Tibial nerve (tissue), 4 donors: ENCODE data around the gene NCOA5. TPM values are rescaled to one million over a fixed set of nuclear protein-coding genes. Genes with fewer than 3 reads are reported as not detected.

Experiments used
- DNase-seq, 2 donors: peaks; one replicate each; pipeline ENCODE4 v3.0.0-alpha.2; 2019; ENCODE audit warnings: low spot score in 2 of 2
- H3K27ac ChIP-seq, 4 donors: fragments of 200-600 bp; sonication (generic) in 3 of 4; one replicate each; pipeline ENCODE4 v1.5.1; 2017 to 2019; ENCODE audit warnings: mild to moderate bottlenecking in 1 of 4
- H3K27me3 ChIP-seq, 2 donors: fragments of 200-600 bp; sonication (generic) in 1 of 2; one replicate each; pipeline versions ENCODE4 v1.5.1 to v1.6.0; 2017 to 2019
- H3K36me3 ChIP-seq, 3 donors: fragments of 200-600 bp; sonication (generic); one replicate each; pipeline ENCODE4 v1.5.1; 2018 to 2019
- H3K4me1 ChIP-seq, 4 donors: fragments of 200-600 bp; sonication (generic) in 3 of 4; one replicate each; pipeline ENCODE4 v1.5.1; 2017 to 2019
- H3K4me3 ChIP-seq, 4 donors: fragments of 200-600 bp; sonication (generic) in 3 of 4; one replicate each; pipeline ENCODE4 v1.5.1; 2017 to 2019; ENCODE audit warnings: mild to moderate bottlenecking in 1 of 4, moderate library complexity in 1 of 4
- H3K9me3 ChIP-seq, 4 donors: fragments of 200-600 bp; sonication (generic) in 3 of 4; one replicate each; pipeline ENCODE4 v1.5.1; 2017 to 2019
- EP300 ChIP-seq, 2 donors: sonication (generic); formaldehyde crosslinking; IDR thresholded peaks; one replicate each; pipeline ENCODE4 v1.6.1; 2017; ENCODE audit warnings: antibody characterized with exemption in 2 of 2, mild to moderate bottlenecking in 1 of 2
- POLR2A ChIP-seq, 2 donors: fragments of 450-650 bp; IDR thresholded peaks; one replicate each; pipeline ENCODE4 v1.6.1; 2017; ENCODE audit warnings: antibody characterized with exemption in 2 of 2, mild to moderate bottlenecking in 2 of 2, moderate library complexity in 2 of 2
- WGBS, 2 donors: methylation state at CpG; one replicate each; pipeline ENCODE4 v1.1.5; 2018; 5-methylcytosine and 5-hydroxymethylcytosine counted together
- total RNA-seq, 4 donors: library from RNA; depleted of rRNA; stranded (reverse); fragments of >200 nt; gene quantifications; one replicate each; pipeline ENCODE4 v1.1.0, GENCODE V29; 2016
- TF ChIP-seq, protein P1 (sequence below), 5 experiments: fragments of 200-600 bp in 3 of 5; fragments of 450-650 bp in 2 of 5; sonication (generic) in 3 of 5; IDR thresholded peaks; one replicate each; pipeline ENCODE4 v1.5.1; 2016 to 2019; ENCODE audit warnings: antibody characterized with exemption in 5 of 5, mild to moderate bottlenecking in 3 of 5, moderate library complexity in 2 of 5

NCOA5 gene
- total RNA-seq, 4 donors from 2014 or later, result 34.8 to 71.4 (median 47.2) TPM

GRCh38 chr20:46073024-46073423 is 16.7 kb downstream of the NCOA5 start:
- no peak for DNase-seq
- Histone ChIP-seq H3K27ac (no peak overlapping the region), H3K27me3 (no peaks in the 10 kb centered on the region), H3K4me3 (no peak overlapping the region), H3K36me3 (peaks cover 0 to 56% (median 13%) of the 10 kb centered on the region in 3 donors), H3K4me1 (peaks cover 0 to 59% (median 14%) of the 10 kb centered on the region in 4 donors), H3K9me3 (no peaks in the 10 kb centered on the region)
- TF ChIP-seq POLR2A (IDR thresholded peaks at IDR 0.05) (no peak), EP300 (IDR thresholded peaks at IDR 0.05) (no peak)
- TF ChIP-seq, protein P1, sequence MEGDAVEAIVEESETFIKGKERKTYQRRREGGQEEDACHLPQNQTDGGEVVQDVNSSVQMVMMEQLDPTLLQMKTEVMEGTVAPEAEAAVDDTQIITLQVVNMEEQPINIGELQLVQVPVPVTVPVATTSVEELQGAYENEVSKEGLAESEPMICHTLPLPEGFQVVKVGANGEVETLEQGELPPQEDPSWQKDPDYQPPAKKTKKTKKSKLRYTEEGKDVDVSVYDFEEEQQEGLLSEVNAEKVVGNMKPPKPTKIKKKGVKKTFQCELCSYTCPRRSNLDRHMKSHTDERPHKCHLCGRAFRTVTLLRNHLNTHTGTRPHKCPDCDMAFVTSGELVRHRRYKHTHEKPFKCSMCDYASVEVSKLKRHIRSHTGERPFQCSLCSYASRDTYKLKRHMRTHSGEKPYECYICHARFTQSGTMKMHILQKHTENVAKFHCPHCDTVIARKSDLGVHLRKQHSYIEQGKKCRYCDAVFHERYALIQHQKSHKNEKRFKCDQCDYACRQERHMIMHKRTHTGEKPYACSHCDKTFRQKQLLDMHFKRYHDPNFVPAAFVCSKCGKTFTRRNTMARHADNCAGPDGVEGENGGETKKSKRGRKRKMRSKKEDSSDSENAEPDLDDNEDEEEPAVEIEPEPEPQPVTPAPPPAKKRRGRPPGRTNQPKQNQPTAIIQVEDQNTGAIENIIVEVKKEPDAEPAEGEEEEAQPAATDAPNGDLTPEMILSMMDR (IDR thresholded peaks at IDR 0.05), result no peak
- 73 to 78% methylated on average over 4 of the region's 4 CpGs for WGBS, 2 donors

DNA sequence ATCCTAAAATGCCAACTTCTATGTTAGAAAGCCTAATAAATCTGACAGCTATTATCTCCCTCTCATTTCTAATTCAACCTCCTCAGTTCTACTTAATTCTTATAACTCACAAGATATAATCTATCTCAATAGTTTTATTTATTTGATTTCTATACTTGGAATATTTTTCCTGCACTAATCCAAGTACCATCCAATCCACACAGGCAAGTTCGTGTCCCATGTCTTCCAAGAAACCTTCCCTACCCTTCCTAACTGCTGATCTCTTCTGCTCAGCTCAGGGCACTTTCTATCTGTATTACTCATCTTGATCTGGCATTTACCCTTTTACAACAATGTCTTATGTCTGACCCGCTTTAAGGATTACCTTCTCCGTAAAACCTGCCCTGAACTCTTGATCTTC is 18.2 kb downstream of the NCOA5 start:
- Histone ChIP-seq H3K4me1 (peaks cover 0 to 45% (median 13%) of the 10 kb centered on the region in 4 donors), H3K27me3 (no peaks in the 10 kb centered on the region), H3K36me3 (peaks cover 0 to 63% (median 24%) of the 10 kb centered on the region in 3 donors), H3K27ac (no peak overlapping the region), H3K9me3 (no peaks in the 10 kb centered on the region), H3K4me3 (no peak overlapping the region)
- TF ChIP-seq EP300 (IDR thresholded peaks at IDR 0.05), result no peak
- no peak for TF ChIP-seq POLR2A (IDR thresholded peaks at IDR 0.05)
- TF ChIP-seq, protein P1 (IDR thresholded peaks at IDR 0.05), result no peak
- DNase-seq, result no peak
- WGBS, 2 donors, result 88 to 89% methylated on average over 3 of the region's 3 CpGs

DNA sequence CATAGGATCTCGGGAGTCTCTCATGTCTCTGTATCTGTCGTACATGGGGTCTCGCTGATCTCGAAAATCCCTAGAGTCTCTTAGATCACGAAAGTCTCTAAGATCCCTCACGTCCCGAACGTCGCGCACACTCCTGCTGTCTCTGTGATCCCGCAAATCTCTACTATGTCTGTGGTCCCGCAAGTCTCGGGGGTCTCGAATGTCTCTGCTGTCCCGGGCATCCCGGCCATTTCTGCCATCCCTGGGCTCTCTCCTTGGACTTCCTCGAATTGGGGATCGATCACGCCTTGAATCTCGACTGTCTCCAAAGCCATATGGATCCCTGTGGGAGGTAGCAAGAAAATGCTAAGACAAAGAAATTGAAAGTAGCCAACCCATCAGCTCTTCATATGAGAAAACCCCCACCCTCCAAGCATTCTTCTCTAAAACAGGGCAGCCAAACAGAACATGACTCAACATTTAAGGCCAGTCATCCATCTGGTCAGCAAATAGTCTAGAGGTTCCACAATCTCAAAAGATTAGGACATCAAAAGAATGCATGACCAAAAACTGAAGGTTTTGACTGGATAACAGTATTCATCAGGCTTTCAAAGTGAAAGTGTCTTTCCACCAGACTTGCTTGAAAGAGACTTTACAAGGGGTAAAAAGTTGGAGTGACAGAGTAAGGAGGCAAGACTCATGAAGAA is 19.4 kb downstream of the NCOA5 start:
- no peaks in the 10 kb centered on the region for H3K9me3 ChIP-seq
- WGBS, 2 donors, result 94% methylated on average over 20 of the region's 20 CpGs
- TF ChIP-seq EP300 (IDR thresholded peaks at IDR 0.05), result no peak
- no peak for TF ChIP-seq POLR2A (IDR thresholded peaks at IDR 0.05)
- TF ChIP-seq, protein P1 (IDR thresholded peaks at IDR 0.05), result no peak
- H3K27ac ChIP-seq, result no peak overlapping the region
- no peaks in the 10 kb centered on the region for H3K27me3 ChIP-seq
- H3K4me3 ChIP-seq, result no peak overlapping the region
- H3K4me1 ChIP-seq, result peaks cover 0 to 33% (median 13%) of the 10 kb centered on the region in 4 donors
- H3K36me3 ChIP-seq, result peaks cover 0 to 67% (median 36%) of the 10 kb centered on the region in 3 donors
- no peak for DNase-seq

DNA sequence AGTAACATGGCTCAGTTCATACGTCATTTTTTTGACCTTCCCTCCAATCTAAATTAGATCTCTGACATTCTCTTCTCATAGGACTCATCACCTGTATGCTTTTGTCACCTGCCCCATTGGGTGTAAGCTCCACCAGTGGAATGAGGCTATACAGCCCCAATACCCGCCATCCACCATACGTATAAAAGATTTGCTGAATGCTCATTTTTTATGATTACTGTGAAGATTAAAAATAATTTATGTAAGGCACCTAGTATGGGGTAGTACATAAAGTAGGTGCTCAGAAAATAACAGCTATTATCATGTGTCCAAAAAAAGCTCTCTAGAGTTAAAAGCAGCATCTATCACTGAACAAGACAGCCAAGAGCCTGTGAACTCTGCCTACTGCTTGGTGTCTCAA is 24.1 kb downstream of the NCOA5 start:
- H3K9me3 ChIP-seq, result no peaks in the 10 kb centered on the region
- H3K4me1 ChIP-seq, result peaks cover 0 to 17% (median 2%) of the 10 kb centered on the region in 4 donors
- TF ChIP-seq, protein P1 (IDR thresholded peaks at IDR 0.05), result no peak
- TF ChIP-seq POLR2A (IDR thresholded peaks at IDR 0.05), result no peak
- TF ChIP-seq EP300 (IDR thresholded peaks at IDR 0.05), result no peak
- no peak overlapping the region for H3K4me3 ChIP-seq
- no peaks in the 10 kb centered on the region for H3K27me3 ChIP-seq
- H3K36me3 ChIP-seq, result peaks cover 9 to 99% (median 68%) of the 10 kb centered on the region in 3 donors
- 91 to 95% methylated on average over 3 of the region's 3 CpGs for WGBS, 2 donors
- DNase-seq, result no peak
- H3K27ac ChIP-seq, result no peak overlapping the region

- WGBS, 2 donors, result 88 to 95% methylated on average over 9 of the region's 9 CpGs
- H3K27ac ChIP-seq, result no peak overlapping the region
- peaks cover 0 to 22% (median 6%) of the 10 kb centered on the region in 4 donors for H3K4me1 ChIP-seq
- no peak for DNase-seq
- no peak overlapping the region for H3K4me3 ChIP-seq
- no peak for TF ChIP-seq EP300 (IDR thresholded peaks at IDR 0.05)
- TF ChIP-seq, protein P1 (IDR thresholded peaks at IDR 0.05), result no peak
- TF ChIP-seq POLR2A (IDR thresholded peaks at IDR 0.05), result no peak
- no peaks in the 10 kb centered on the region for H3K9me3 ChIP-seq
- no peaks in the 10 kb centered on the region for H3K27me3 ChIP-seq
- H3K36me3 ChIP-seq, result peaks cover 9 to 99% (median 68%) of the 10 kb centered on the region in 3 donors
Measured at GRCh38 chr20:46065006-46065405, 24.8 kb downstream of the NCOA5 start.
